A549 (cell line): ENCODE data around the gene RHOD. TPM values are rescaled to one million over a fixed set of nuclear protein-coding genes. Genes with fewer than 3 reads are reported as not detected.

Source experiments
- ATAC-seq, 2 experiments: fragments of 200-7000 bp in 1 of 2; fragments of >200 bp in 1 of 2; cut with Nextera tagmentation in 1 of 2; cut with Tn5 transposase in 1 of 2; 3 replicates each; pipeline versions ENCODE4 v1.8.0 to v1.9.1; 2018 to 2020; ENCODE audit warnings: mild to moderate bottlenecking in 1 of 2, moderate library complexity in 1 of 2
- CTCF ChIA-PET: fragments of 300-600 bp; sonication (Branson Sonifier 250); formaldehyde crosslinking; extraction: SDS; loops from one replicate; lab custom pipeline; 2021; ENCODE audit warnings: antibody characterized with exemption, inconsistent platforms; lab: Yijun Ruan, JAX
- POLR2A ChIA-PET: fragments of 350-600 bp; formaldehyde crosslinking; extraction: SDS; loops from one replicate; lab custom pipeline; 2021; ENCODE audit warnings: antibody characterized with exemption, inconsistent platforms; lab: Yijun Ruan, JAX
- DNase-seq, 2 experiments: peaks; one replicate each; pipeline versions ENCODE4 v3.0.0 to v3.0.0-alpha.2; 2011 to 2016; ENCODE audit warnings: low read depth in 1 of 2, low spot score in 1 of 2
- FAIRE-seq: peaks from 2 replicates; lab custom pipeline; 2011; peaks lifted over from hg19 to GRCh38; lab: Jason Lieb, UNC
- H3K27ac ChIP-seq, 2 experiments: fragments of >200 bp; sonication (Bioruptor Twin); formaldehyde crosslinking; 3 replicates each; pipeline ENCODE4 v1.5.1; 2016 to 2017
- H3K4me1 ChIP-seq: fragments of >200 bp; sonication (Bioruptor Twin); formaldehyde crosslinking; 3 replicates; pipeline ENCODE4 v1.6.1; 2016
- H3K4me2 ChIP-seq: fragments of >200 bp; sonication (Bioruptor Twin); formaldehyde crosslinking; 3 replicates; pipeline ENCODE4 v1.6.1; 2016
- H3K4me3 ChIP-seq: fragments of >200 bp; sonication (Bioruptor Twin); formaldehyde crosslinking; 3 replicates; pipeline ENCODE4 v1.5.1; 2016
- H3K9me3 ChIP-seq: fragments of >200 bp; sonication (Bioruptor Twin); formaldehyde crosslinking; 3 replicates; pipeline ENCODE4 v1.6.1; 2016
- BCL3 ChIP-seq: fragments of >200 bp; sonication (Bioruptor Twin); formaldehyde crosslinking; IDR thresholded peaks from 3 replicates; pipeline ENCODE4 v1.6.1; 2016
- CBX8 ChIP-seq: fragments of 200-600 bp; sonication (generic); IDR thresholded peaks from 2 replicates; pipeline ENCODE4 v1.6.1; 2016
- CHD2 ChIP-seq: fragments of 150-350 bp; IDR thresholded peaks from 2 replicates; pipeline ENCODE4 v1.6.1; 2014; ENCODE audit warnings: low read length; ENCODE audit not compliant: partially characterized antibody
- CHD4 ChIP-seq: fragments of 200-600 bp; sonication (generic); IDR thresholded peaks from 2 replicates; pipeline ENCODE4 v1.6.1; 2016; ENCODE audit warnings: antibody characterized with exemption, mild to moderate bottlenecking, borderline replicate concordance
- E2F6 ChIP-seq: IDR thresholded peaks from 2 replicates; pipeline ENCODE4 v1.6.1; 2012; ENCODE audit warnings: low read depth, borderline replicate concordance
- EHMT2 ChIP-seq: fragments of 200-600 bp; sonication (generic); IDR thresholded peaks from 2 replicates; pipeline ENCODE4 v1.6.1; 2016; ENCODE audit warnings: antibody characterized with exemption, low read depth, mild to moderate bottlenecking, moderate library complexity
- EP300 ChIP-seq, 2 experiments: fragments of >200 bp; sonication (Bioruptor Twin); formaldehyde crosslinking; IDR thresholded peaks; 2 replicates in 1 of 2; 3 replicates in 1 of 2; pipeline ENCODE4 v1.6.1; 2016 to 2017
- ESRRA ChIP-seq: fragments of 150-350 bp; IDR thresholded peaks from 2 replicates; pipeline ENCODE4 v1.6.1; 2014; ENCODE audit warnings: mild to moderate bottlenecking, low read length, borderline replicate concordance
- FOSL2 ChIP-seq, 2 experiments: fragments of 450-650 bp in 1 of 2; fragments of >200 bp in 1 of 2; sonication (Bioruptor Twin) in 1 of 2; formaldehyde crosslinking; IDR thresholded peaks; 2 replicates each; pipeline versions ENCODE4 v1.5.0 to v1.6.1; 2016 to 2020; ENCODE audit warnings: mild to moderate bottlenecking in 1 of 2, moderate library complexity in 1 of 2
- HES2 ChIP-seq: fragments of >200 bp; sonication (Bioruptor Twin); formaldehyde crosslinking; IDR thresholded peaks from 2 replicates; pipeline ENCODE4 v1.6.1; 2016
- HEYL ChIP-seq: fragments of 250-450 bp; sonication (Bioruptor Pico); IDR thresholded peaks from 2 replicates; pipeline ENCODE4 v1.8.0; 2021; ENCODE audit warnings: mild to moderate bottlenecking, moderate library complexity
- HOXB13 ChIP-seq: fragments of 250-450 bp; sonication (Bioruptor Pico); IDR thresholded peaks from 2 replicates; pipeline ENCODE4 v1.5.0; 2020; ENCODE audit warnings: low read depth, mild to moderate bottlenecking, moderate library complexity
- HOXB5 ChIP-seq: fragments of 250-450 bp; sonication (Bioruptor Pico); IDR thresholded peaks from 2 replicates; pipeline ENCODE4 v1.5.0; 2020; ENCODE audit warnings: mild to moderate bottlenecking, moderate library complexity
- JUNB ChIP-seq: fragments of >200 bp; sonication (Bioruptor Twin); formaldehyde crosslinking; IDR thresholded peaks from 2 replicates; pipeline ENCODE4 v1.6.1; 2016
- KDM1A ChIP-seq: fragments of 200-600 bp; sonication (generic); IDR thresholded peaks from 2 replicates; pipeline ENCODE4 v1.6.1; 2016; ENCODE audit warnings: low read depth, mild to moderate bottlenecking
- MAZ ChIP-seq: fragments of 150-350 bp; IDR thresholded peaks from 2 replicates; pipeline ENCODE4 v1.6.1; 2014; ENCODE audit warnings: antibody characterized with exemption, low read depth, low read length, borderline replicate concordance
- NPAS2 ChIP-seq: fragments of 250-450 bp; sonication (Bioruptor Pico); IDR thresholded peaks from 2 replicates; pipeline ENCODE4 v1.8.0; 2022; ENCODE audit warnings: mild to moderate bottlenecking, moderate library complexity, borderline replicate concordance
- RARB ChIP-seq: fragments of 250-450 bp; sonication (Bioruptor Pico); IDR thresholded peaks from 2 replicates; pipeline ENCODE4 v1.8.0; 2021; ENCODE audit warnings: mild to moderate bottlenecking, moderate library complexity
- RCOR1 ChIP-seq: fragments of 150-350 bp; IDR thresholded peaks from 2 replicates; pipeline ENCODE4 v1.6.1; 2014; ENCODE audit warnings: antibody characterized with exemption, low read length, low read depth
- RFX5 ChIP-seq: fragments of 450-650 bp; IDR thresholded peaks from 2 replicates; pipeline ENCODE4 v1.7.1; 2014; ENCODE audit warnings: antibody characterized with exemption, mild to moderate bottlenecking, moderate library complexity
- SREBF2 ChIP-seq: fragments of 450-650 bp; IDR thresholded peaks from 2 replicates; pipeline ENCODE4 v1.6.1; 2014; ENCODE audit warnings: mild to moderate bottlenecking, moderate library complexity
- TFCP2L1 ChIP-seq: fragments of 250-450 bp; sonication (Bioruptor Pico); IDR thresholded peaks from 2 replicates; pipeline ENCODE4 v1.5.0; 2021; ENCODE audit warnings: mild to moderate bottlenecking
- TP53 ChIP-seq: fragments of 250-450 bp; sonication (Bioruptor Pico); IDR thresholded peaks from 2 replicates; pipeline ENCODE4 v1.5.0; 2021; ENCODE audit warnings: mild to moderate bottlenecking, moderate library complexity
- USF2 ChIP-seq: fragments of 450-650 bp; IDR thresholded peaks from 2 replicates; pipeline ENCODE4 v1.6.1; 2014; ENCODE audit warnings: antibody characterized with exemption
- WGBS: methylation state at CpG from one replicate; pipeline ENCODE4 v1.1.6; 2017; ENCODE audit errors: missing lambda C conversion rate; 5-methylcytosine and 5-hydroxymethylcytosine counted together
- polyA plus RNA-seq, 4 experiments: library from polyadenylated mRNA; depleted of rRNA in 3 of 4; stranded (reverse); fragments of >200 nt; fragmentation: RNase III in 1 of 4; extraction: RNeasy Plus Mini Kit Qiagen cat#74134 plus additional on column Dnase treatment in 1 of 4; gene quantifications; 2 replicates in 3 of 4; 3 replicates in 1 of 4; pipeline ENCODE4 v1.2.3, GENCODE V29; 2011 to 2017

RHOD gene
- polyA plus RNA-seq, 2 of the 4 experiments (the other 2 are of a cell fraction) = 13.6 to 33.2 TPM

GRCh38 chr11:67099831-67100324, 43.2 kb downstream of the RHOD start:
- CTCF ChIA-PET = interaction anchor here (1.3 kb wide), 1 partner anchor 19 kb away, joined by 3 read pairs; no protein-coding TSS in a partner anchor
- no peak overlapping the region for H3K4me3 ChIP-seq
- no peak for FAIRE-seq
- POLR2A ChIA-PET = no interaction called here
- H3K4me2 ChIP-seq = no peak overlapping the region
- no peak overlapping the region for H3K27ac ChIP-seq
- no peaks in the 10 kb centered on the region for H3K4me1 ChIP-seq
- TF ChIP-seq RCOR1 (no peak), CBX8 (no peak), E2F6 (no peak), EP300 (IDR thresholded peaks at IDR 0.05) (no peak), NPAS2 (no peak), TFCP2L1 (CRISPR knock-in tag) (no peak), MAZ (no peak), CHD4 (no peak), RARB (CRISPR knock-in tag) (no peak)
- no peaks in the 10 kb centered on the region for H3K9me3 ChIP-seq
- 91% methylated on average over 6 of the region's 6 CpGs for whole genome bisulfite sequencing
- ATAC-seq = no peak; a peak in 1 of 6 replicates
- DNase-seq = no peak

- Histone ChIP-seq H3K4me1 (no peaks in the 10 kb centered on the region), H3K4me3 (no peak overlapping the region), H3K4me2 (no peak overlapping the region), H3K9me3 (no peaks in the 10 kb centered on the region), H3K27ac (no peak overlapping the region)
- FAIRE-seq (no peak), ATAC-seq (no peak), DNase-seq (no peak)
- TF ChIP-seq CHD2 = no peak
- TF ChIP-seq BCL3 = no peak
- no peak for TF ChIP-seq SREBF2
- no peak for TF ChIP-seq ESRRA
- TF ChIP-seq RCOR1 = no peak
- TF ChIP-seq HEYL (CRISPR knock-in tag) = no peak
- no peak for TF ChIP-seq USF2
- TF ChIP-seq EHMT2 = no peak
- TF ChIP-seq HES2 = no peak
- no peak for TF ChIP-seq CHD4
- no peak for TF ChIP-seq KDM1A
- TF ChIP-seq E2F6 = no peak
- no peak for TF ChIP-seq HOXB13
- TF ChIP-seq JUNB = no peak
- TF ChIP-seq TP53 = no peak
- no peak for TF ChIP-seq HOXB5
- TF ChIP-seq FOSL2 (IDR thresholded peaks at IDR 0.05) = no peak
- no peak for TF ChIP-seq FOSL2 (CRISPR knock-in tag; IDR thresholded peaks at IDR 0.05)
- TF ChIP-seq RFX5 = no peak
- ChIA-PET CTCF (interaction anchor here (0.6 to 1.7 kb wide), 3 partner anchors 14 to 67 kb away, joined by 4 to 5 read pairs (median 4); no protein-coding TSS in a partner anchor), POLR2A (no interaction called here)
- WGBS = 86% methylated on average over 8 of the region's 8 CpGs
These were observed 46.0 kb downstream of the RHOD start for GRCh38 chr11:67102664-67103063.
